Tibial nerve (tissue), 4 donors: ENCODE results near the gene C1QTNF12. TPM values are rescaled to one million over a fixed set of nuclear protein-coding genes. Genes with fewer than 3 reads are reported as not detected.
"Not testable (repeated sequence)": the region's sequence is repeated elsewhere in the genome, so short reads cannot be mapped to it uniquely, and the experiment has no call there.

Source experiments
- DNase-seq, 2 donors: peaks; one replicate each; pipeline ENCODE4 v3.0.0-alpha.2; 2019; ENCODE audit warnings: low spot score in 2 of 2
- H3K27ac ChIP-seq, 4 donors: fragments of 200-600 bp; sonication (generic) in 3 of 4; one replicate each; pipeline ENCODE4 v1.5.1; 2017 to 2019; ENCODE audit warnings: mild to moderate bottlenecking in 1 of 4
- H3K27me3 ChIP-seq, 2 donors: fragments of 200-600 bp; sonication (generic) in 1 of 2; one replicate each; pipeline versions ENCODE4 v1.5.1 to v1.6.0; 2017 to 2019
- H3K36me3 ChIP-seq, 3 donors: fragments of 200-600 bp; sonication (generic); one replicate each; pipeline ENCODE4 v1.5.1; 2018 to 2019
- H3K4me1 ChIP-seq, 4 donors: fragments of 200-600 bp; sonication (generic) in 3 of 4; one replicate each; pipeline ENCODE4 v1.5.1; 2017 to 2019
- H3K4me3 ChIP-seq, 4 donors: fragments of 200-600 bp; sonication (generic) in 3 of 4; one replicate each; pipeline ENCODE4 v1.5.1; 2017 to 2019; ENCODE audit warnings: mild to moderate bottlenecking in 1 of 4, moderate library complexity in 1 of 4
- H3K9me3 ChIP-seq, 4 donors: fragments of 200-600 bp; sonication (generic) in 3 of 4; one replicate each; pipeline ENCODE4 v1.5.1; 2017 to 2019
- CTCF ChIP-seq, 5 experiments: fragments of 200-600 bp in 3 of 5; fragments of 450-650 bp in 2 of 5; sonication (generic) in 3 of 5; IDR thresholded peaks; one replicate each; pipeline ENCODE4 v1.5.1; 2016 to 2019; ENCODE audit warnings: antibody characterized with exemption in 5 of 5, mild to moderate bottlenecking in 3 of 5, moderate library complexity in 2 of 5
- EP300 ChIP-seq, 2 donors: sonication (generic); formaldehyde crosslinking; IDR thresholded peaks; one replicate each; pipeline ENCODE4 v1.6.1; 2017; ENCODE audit warnings: antibody characterized with exemption in 2 of 2, mild to moderate bottlenecking in 1 of 2
- POLR2A ChIP-seq, 2 donors: fragments of 450-650 bp; IDR thresholded peaks; one replicate each; pipeline ENCODE4 v1.6.1; 2017; ENCODE audit warnings: antibody characterized with exemption in 2 of 2, mild to moderate bottlenecking in 2 of 2, moderate library complexity in 2 of 2
- WGBS, 2 donors: methylation state at CpG; one replicate each; pipeline ENCODE4 v1.1.5; 2018; 5-methylcytosine and 5-hydroxymethylcytosine counted together
- total RNA-seq, 4 donors: library from RNA; depleted of rRNA; stranded (reverse); fragments of >200 nt; gene quantifications; one replicate each; pipeline ENCODE4 v1.1.0, GENCODE V29; 2016

Gene C1QTNF12
- total RNA-seq, 4 donors from 2014 or later, result 0.84 to 3.0 (median 1.8) TPM

DNA sequence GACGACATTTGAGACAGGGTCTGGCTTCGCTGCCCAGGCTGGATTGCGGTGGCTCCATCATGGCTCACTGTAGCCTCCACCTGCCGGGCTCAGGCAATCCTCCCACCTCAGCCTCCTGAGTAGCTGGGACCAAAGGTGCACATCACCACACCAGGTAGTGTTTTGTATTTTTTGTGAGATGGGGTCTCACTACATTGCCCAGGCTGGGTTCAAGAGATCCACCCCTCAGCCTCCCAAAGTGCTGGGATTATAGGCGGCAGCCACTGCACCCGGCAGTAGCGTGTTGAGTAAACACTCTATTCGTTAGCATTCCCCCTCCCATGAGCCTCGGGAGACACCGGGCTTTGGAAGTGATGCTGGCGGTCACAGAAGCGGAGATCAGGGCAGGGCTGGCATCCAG lies 6.8 kb upstream of the C1QTNF12 start:
- DNase-seq, result no peak
- no peak for TF ChIP-seq EP300 (IDR thresholded peaks at IDR 0.05)
- no peak for TF ChIP-seq POLR2A (IDR thresholded peaks at IDR 0.05)
- no peak for TF ChIP-seq CTCF (IDR thresholded peaks at IDR 0.05)
- peaks cover 0 to 70% (median 5%) of the 10 kb centered on the region in 3 donors for H3K36me3 ChIP-seq
- no peak overlapping the region for H3K4me3 ChIP-seq
- WGBS, 2 donors, result 81 to 84% methylated on average over 12 of the region's 12 CpGs
- H3K9me3 ChIP-seq, result no peaks in the 10 kb centered on the region
- no peak overlapping the region for H3K27ac ChIP-seq
- no peaks in the 10 kb centered on the region for H3K27me3 ChIP-seq
- no peaks in the 10 kb centered on the region for H3K4me1 ChIP-seq

DNA sequence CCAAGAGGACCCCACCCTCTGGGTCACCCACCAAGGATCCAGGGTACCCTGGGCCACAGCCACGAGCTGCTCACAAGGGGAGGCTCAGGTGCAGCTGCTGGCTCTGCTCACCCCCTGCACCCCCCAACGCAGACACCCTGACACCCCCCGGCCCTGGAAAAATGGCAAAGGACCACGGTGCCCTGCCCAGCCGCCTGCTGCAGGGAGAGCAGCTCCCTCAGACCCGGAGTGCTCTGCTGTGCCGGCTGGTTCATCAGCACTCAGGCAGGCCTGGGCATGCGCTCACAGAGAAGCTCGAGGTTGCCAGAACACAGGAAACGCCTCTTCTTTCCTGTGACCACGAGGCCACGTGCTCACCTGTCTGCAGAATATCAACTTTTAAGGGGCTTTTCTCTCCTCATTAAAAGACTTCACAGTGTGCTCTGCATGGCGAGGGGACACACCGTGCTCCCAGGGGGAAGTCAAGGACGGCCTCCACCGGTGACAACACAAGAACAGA lies 4.3 kb upstream of the C1QTNF12 start:
- peaks cover 0 to 18% of the 10 kb centered on the region in 2 donors for H3K27me3 ChIP-seq
- no peak for DNase-seq
- H3K27ac ChIP-seq, result no peak overlapping the region
- WGBS, 2 donors, result 83 to 85% methylated on average over 11 to 16 of the region's 16 CpGs
- H3K36me3 ChIP-seq, result peaks cover 0 to 50% (median 5%) of the 10 kb centered on the region in 3 donors
- H3K9me3 ChIP-seq, result no peaks in the 10 kb centered on the region
- H3K4me1 ChIP-seq, result peaks cover 0 to 13% (median 5%) of the 10 kb centered on the region in 4 donors
- H3K4me3 ChIP-seq, result no peak overlapping the region
- TF ChIP-seq CTCF (IDR thresholded peaks at IDR 0.05) (no peak), EP300 (IDR thresholded peaks at IDR 0.05) (no peak), POLR2A (IDR thresholded peaks at IDR 0.05) (no peak)

DNA sequence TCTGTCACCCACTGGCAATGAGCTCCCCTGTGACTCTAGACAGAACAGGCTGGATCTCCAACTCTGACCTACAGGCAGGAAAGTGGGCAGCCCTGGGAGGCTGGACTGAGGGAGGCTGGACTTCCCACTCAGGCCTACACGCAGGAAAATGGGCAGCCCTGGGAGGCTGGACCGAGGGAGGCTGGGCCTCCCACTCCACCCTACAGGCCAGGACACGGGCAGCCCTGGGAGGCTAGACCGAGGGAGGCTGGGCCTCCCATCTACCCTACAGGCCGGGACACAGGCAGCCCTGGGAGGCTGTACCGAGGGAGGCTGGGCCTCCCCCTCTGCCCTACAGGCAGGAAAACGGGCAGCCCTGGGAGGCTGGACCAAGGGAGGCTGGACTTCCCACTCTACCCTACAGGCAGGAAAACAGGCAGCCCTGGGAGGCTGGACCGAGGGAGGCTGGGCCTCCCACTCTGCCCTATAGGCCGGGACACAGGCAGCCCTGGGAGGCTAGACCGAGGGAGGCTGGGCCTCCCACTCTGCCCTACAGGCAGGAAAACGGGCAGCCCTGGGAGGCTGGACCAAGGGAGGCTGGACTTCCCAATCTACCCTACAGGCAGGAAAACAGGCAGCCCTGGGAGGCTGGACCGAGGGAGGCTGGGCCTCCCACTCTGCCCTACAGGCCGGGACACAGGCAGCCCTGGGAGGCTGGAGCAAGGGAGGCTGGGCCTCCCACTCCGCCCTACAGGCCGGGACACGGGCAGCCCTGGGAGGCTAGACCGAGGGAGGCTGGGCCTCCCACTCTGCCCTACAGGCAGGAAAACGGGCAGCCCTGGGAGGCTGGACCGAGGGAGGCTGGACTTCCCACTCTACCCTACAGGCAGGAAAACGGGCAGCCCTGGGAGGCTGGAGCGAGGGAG lies 1.7 kb upstream of the C1QTNF12 start:
- Histone ChIP-seq H3K27me3 (peaks cover 0 to 38% of the 10 kb centered on the region in 2 donors), H3K36me3 (peaks cover 0 to 26% (median 0%) of the 10 kb centered on the region in 3 donors), H3K4me1 (peaks cover 0 to 24% (median 7%) of the 10 kb centered on the region in 4 donors)
- not testable (repeated sequence) for DNase-seq, H3K4me3 ChIP-seq, H3K9me3 ChIP-seq, H3K27ac ChIP-seq
- WGBS, 2 donors, result 87 to 100% methylated on average over 3 to 15 of the region's 21 CpGs

- no peaks in the 10 kb centered on the region for H3K9me3 ChIP-seq
- H3K27ac ChIP-seq, result no peak overlapping the region
- TF ChIP-seq CTCF (IDR thresholded peaks at IDR 0.05) (no peak), POLR2A (IDR thresholded peaks at IDR 0.05) (no peak), EP300 (IDR thresholded peaks at IDR 0.05) (no peak)
- peaks cover 0 to 25% (median 0%) of the 10 kb centered on the region in 3 donors for H3K36me3 ChIP-seq
- H3K4me3 ChIP-seq, result no peak overlapping the region
- H3K4me1 ChIP-seq, result peaks cover 0 to 24% (median 7%) of the 10 kb centered on the region in 4 donors
- H3K27me3 ChIP-seq, result peaks cover 0 to 46% of the 10 kb centered on the region in 2 donors
- DNase-seq, result no peak
- 67 to 70% methylated on average over 16 to 18 of the region's 25 CpGs for WGBS, 2 donors
Observed at GRCh38 chr1:1247341-1247913, 905 bp upstream of the C1QTNF12 start.

DNA sequence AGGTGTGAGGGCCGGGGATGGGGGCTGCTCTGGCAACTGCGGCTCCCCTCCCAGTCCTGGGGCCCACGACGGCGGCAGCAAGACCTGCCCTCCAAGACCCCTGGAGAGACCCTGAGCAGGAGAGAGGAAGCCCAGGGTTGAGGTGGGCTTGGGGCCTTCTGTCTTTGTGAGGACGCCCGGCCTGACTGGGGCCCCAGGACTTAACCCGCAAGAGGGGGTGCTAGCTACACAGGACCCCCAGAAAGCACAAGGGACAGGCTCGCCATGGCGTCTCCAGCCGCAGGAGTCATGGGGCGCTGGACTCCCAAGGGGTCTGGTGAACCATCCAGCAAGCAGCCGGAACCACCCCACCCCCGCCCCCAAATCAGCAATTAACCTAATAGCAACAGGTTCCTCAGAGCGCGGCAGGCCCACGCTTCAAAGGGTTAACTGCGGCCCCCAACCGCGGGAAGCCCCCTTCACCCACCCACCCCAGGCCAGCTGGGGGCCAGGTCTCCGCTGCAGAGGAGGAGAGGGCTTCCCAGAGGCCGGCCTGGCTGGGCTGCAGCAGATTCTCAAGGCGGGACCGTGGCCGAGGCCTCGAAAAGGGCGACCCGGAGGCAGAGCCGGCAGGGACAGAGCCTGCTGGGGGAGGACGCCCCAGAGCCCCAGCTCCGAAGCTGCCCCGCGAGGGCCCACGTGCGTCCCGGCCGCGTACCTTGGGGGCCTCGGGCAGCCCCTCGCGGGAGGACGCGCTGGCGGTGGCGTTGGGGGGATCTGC lies 525 bp downstream of the C1QTNF12 start:
- TF ChIP-seq POLR2A (IDR thresholded peaks at IDR 0.05) (no peak), CTCF (IDR thresholded peaks at IDR 0.05) (no peak), EP300 (IDR thresholded peaks at IDR 0.05) (no peak)
- H3K4me3 ChIP-seq, result no peak overlapping the region
- H3K27me3 ChIP-seq, result peaks cover 0 to 59% of the 10 kb centered on the region in 2 donors
- peaks cover 0 to 26% (median 0%) of the 10 kb centered on the region in 3 donors for H3K36me3 ChIP-seq
- peaks cover 0 to 24% (median 7%) of the 10 kb centered on the region in 4 donors for H3K4me1 ChIP-seq
- WGBS, 2 donors, result 37 to 52% methylated on average over 12 to 15 of the region's 45 CpGs
- no peak overlapping the region for H3K27ac ChIP-seq
- no peak for DNase-seq
- no peaks in the 10 kb centered on the region for H3K9me3 ChIP-seq
